Activated naive CD8-positive, alpha-beta T cell treated with anti-CD3 and anti-CD28 coated beads, Interleukin-2, amount 50 U/mL, for 24 hours (primary cell): ENCODE measurements around the gene MYT1.
"Not testable (repeated sequence)": the region's sequence is repeated elsewhere in the genome, so short reads cannot be mapped to it uniquely, and the experiment has no call there.

Experiments used
- ATAC-seq: fragments of 150-1000 bp; cut with Tn5 transposase; one replicate; pipeline ENCODE4 v1.10.0; 2021
- DNase-seq: peaks from one replicate; pipeline ENCODE4 v3.0.0; 2021
- H3K27ac Mint-ChIP-seq: one replicate; pipeline ENCODE4 v1.8.0; 2021; ENCODE audit warnings: mild to moderate bottlenecking, mixed read lengths
- H3K27me3 Mint-ChIP-seq: one replicate; pipeline ENCODE4 v1.8.0; 2021; ENCODE audit warnings: mixed read lengths
- H3K36me3 Mint-ChIP-seq: one replicate; pipeline ENCODE4 v1.8.0; 2021; ENCODE audit warnings: low read depth, mixed read lengths
- H3K4me1 Mint-ChIP-seq: one replicate; pipeline ENCODE4 v1.8.0; 2021; ENCODE audit warnings: mixed read lengths
- H3K4me3 Mint-ChIP-seq: one replicate; pipeline ENCODE4 v1.8.0; 2021; ENCODE audit warnings: mild to moderate bottlenecking, moderate library complexity, mixed read lengths
- H3K9me3 Mint-ChIP-seq: one replicate; pipeline ENCODE4 v1.8.0; 2021; ENCODE audit warnings: mixed read lengths

Gene MYT1

GRCh38 chr20:64164123-64164836 is at the start of gene MYT1:
Gene MYT1 (plus strand): TSS chr20:64164452. CDS start chr20:64198862, 34,410 bp downstream.
- H3K27me3 Mint-ChIP-seq = peaks cover 62% of the 10 kb centered on the region
- H3K4me3 Mint-ChIP-seq = no peak within 1 kb of the TSS
- no peak for DNase-seq
- no peak for ATAC-seq
- no peak within 1 kb of the TSS for H3K27ac Mint-ChIP-seq
- H3K4me1 Mint-ChIP-seq = no peaks in the 10 kb centered on the region
- no peaks in the 10 kb centered on the region for H3K36me3 Mint-ChIP-seq
- no peaks in the 10 kb centered on the region for H3K9me3 Mint-ChIP-seq

- Mint-ChIP-seq H3K27ac (no peak overlapping the region), H3K4me3 (no peak overlapping the region), H3K4me1 (peaks cover 7% of the 10 kb centered on the region), H3K9me3 (no peaks in the 10 kb centered on the region), H3K27me3 (no peaks in the 10 kb centered on the region), H3K36me3 (no peaks in the 10 kb centered on the region)
- no peak for DNase-seq
- no peak for ATAC-seq
Observed at GRCh38 chr20:64115171-64115911, 48.9 kb upstream of the MYT1 start.

GRCh38 chr20:64116016-64116415 is 48.2 kb upstream of the MYT1 start:
- Mint-ChIP-seq H3K4me1 (peaks cover 9% of the 10 kb centered on the region), H3K9me3 (no peaks in the 10 kb centered on the region), H3K36me3 (no peaks in the 10 kb centered on the region), H3K27me3 (no peaks in the 10 kb centered on the region), H3K4me3 (no peak overlapping the region), H3K27ac (no peak overlapping the region)
- no peak for ATAC-seq
- DNase-seq = no peak

GRCh38 chr20:64116541-64117431 is 47.5 kb upstream of the MYT1 start:
- Mint-ChIP-seq H3K9me3 (no peaks in the 10 kb centered on the region), H3K27ac (no peak overlapping the region), H3K4me3 (no peak overlapping the region), H3K4me1 (peaks cover 9% of the 10 kb centered on the region), H3K27me3 (peaks cover 4% of the 10 kb centered on the region), H3K36me3 (no peaks in the 10 kb centered on the region)
- ATAC-seq (no peak), DNase-seq (no peak)

- H3K4me3 Mint-ChIP-seq, H3K27me3 Mint-ChIP-seq, ATAC-seq, H3K4me1 Mint-ChIP-seq, H3K36me3 Mint-ChIP-seq, H3K27ac Mint-ChIP-seq, DNase-seq, H3K9me3 Mint-ChIP-seq: not testable (repeated sequence)
Observed at GRCh38 chr20:64117432-64117777, 46.8 kb upstream of the MYT1 start.

GRCh38 chr20:64119301-64119680 is 45.0 kb upstream of the MYT1 start:
- no peak for DNase-seq
- ATAC-seq = no peak
- Mint-ChIP-seq H3K4me3 (no peak overlapping the region), H3K27me3 (peaks cover 5% of the 10 kb centered on the region), H3K4me1 (peaks cover 9% of the 10 kb centered on the region), H3K9me3 (no peaks in the 10 kb centered on the region), H3K27ac (no peak overlapping the region), H3K36me3 (no peaks in the 10 kb centered on the region)

- H3K27me3 Mint-ChIP-seq = peaks cover 5% of the 10 kb centered on the region
- no peak for DNase-seq
- no peaks in the 10 kb centered on the region for H3K36me3 Mint-ChIP-seq
- peak overlapping the region; percentile 81 for H3K27ac Mint-ChIP-seq
- no peak for ATAC-seq
- peak overlapping the region; percentile 17 for H3K4me3 Mint-ChIP-seq
- H3K9me3 Mint-ChIP-seq = no peaks in the 10 kb centered on the region
- H3K4me1 Mint-ChIP-seq = peaks cover 9% of the 10 kb centered on the region
Observed at GRCh38 chr20:64119681-64120341, 44.4 kb upstream of the MYT1 start.

- Mint-ChIP-seq H3K27ac (no peak overlapping the region), H3K4me1 (peaks cover 9% of the 10 kb centered on the region), H3K9me3 (no peaks in the 10 kb centered on the region), H3K36me3 (no peaks in the 10 kb centered on the region), H3K27me3 (peaks cover 5% of the 10 kb centered on the region), H3K4me3 (no peak overlapping the region)
- DNase-seq (no peak), ATAC-seq (no peak)
Observed at GRCh38 chr20:64121586-64121985, 42.7 kb upstream of the MYT1 start.

GRCh38 chr20:64122927-64123326 is 41.3 kb upstream of the MYT1 start:
- ATAC-seq, H3K36me3 Mint-ChIP-seq, DNase-seq, H3K9me3 Mint-ChIP-seq, H3K27me3 Mint-ChIP-seq, H3K27ac Mint-ChIP-seq, H3K4me3 Mint-ChIP-seq, H3K4me1 Mint-ChIP-seq: not testable (repeated sequence)

- not testable (repeated sequence) for H3K36me3 Mint-ChIP-seq, ATAC-seq, H3K9me3 Mint-ChIP-seq, DNase-seq, H3K4me3 Mint-ChIP-seq, H3K27ac Mint-ChIP-seq, H3K27me3 Mint-ChIP-seq, H3K4me1 Mint-ChIP-seq
Observed at GRCh38 chr20:64123517-64123916, 40.7 kb upstream of the MYT1 start.

GRCh38 chr20:64129146-64129782 is 35.0 kb upstream of the MYT1 start:
- peaks cover 9% of the 10 kb centered on the region for H3K27me3 Mint-ChIP-seq
- H3K27ac Mint-ChIP-seq = no peak overlapping the region
- no peaks in the 10 kb centered on the region for H3K4me1 Mint-ChIP-seq
- ATAC-seq (no peak), DNase-seq (no peak)
- H3K9me3 Mint-ChIP-seq = no peaks in the 10 kb centered on the region
- H3K36me3 Mint-ChIP-seq = no peaks in the 10 kb centered on the region
- no peak overlapping the region for H3K4me3 Mint-ChIP-seq

- Mint-ChIP-seq H3K4me1 (no peaks in the 10 kb centered on the region), H3K27ac (no peak overlapping the region), H3K4me3 (no peak overlapping the region), H3K36me3 (no peaks in the 10 kb centered on the region), H3K27me3 (peaks cover 9% of the 10 kb centered on the region), H3K9me3 (no peaks in the 10 kb centered on the region)
- ATAC-seq = no peak
- DNase-seq = no peak
Observed at GRCh38 chr20:64130271-64130670, 34.0 kb upstream of the MYT1 start.

- ATAC-seq = no peak
- Mint-ChIP-seq H3K27ac (no peak overlapping the region), H3K9me3 (no peaks in the 10 kb centered on the region)
Observed at GRCh38 chr20:64130876-64131275, 33.4 kb upstream of the MYT1 start.

GRCh38 chr20:64131406-64131805 is 32.8 kb upstream of the MYT1 start:
- peaks cover 9% of the 10 kb centered on the region for H3K27me3 Mint-ChIP-seq
- DNase-seq (no peak), ATAC-seq (peak; percentile 68)
- H3K4me3 Mint-ChIP-seq = no peak overlapping the region
- no peaks in the 10 kb centered on the region for H3K9me3 Mint-ChIP-seq
- H3K27ac Mint-ChIP-seq = no peak overlapping the region
- no peaks in the 10 kb centered on the region for H3K36me3 Mint-ChIP-seq
- H3K4me1 Mint-ChIP-seq = no peaks in the 10 kb centered on the region

More at GRCh38 chr20:64130876-64131275, 33.4 kb upstream of the MYT1 start:
- Mint-ChIP-seq H3K4me3 (no peak overlapping the region), H3K27me3 (peaks cover 9% of the 10 kb centered on the region), H3K36me3 (no peaks in the 10 kb centered on the region), H3K4me1 (no peaks in the 10 kb centered on the region)
- DNase-seq = no peak
